ENCODE results near the gene NTHL1. TPM values are rescaled to one million over a fixed set of nuclear protein-coding genes. Genes with fewer than 3 reads are reported as not detected.

NTHL1 gene
- total RNA-seq, 1 experiment from 2014 or later = 52.0 TPM

DNA sequence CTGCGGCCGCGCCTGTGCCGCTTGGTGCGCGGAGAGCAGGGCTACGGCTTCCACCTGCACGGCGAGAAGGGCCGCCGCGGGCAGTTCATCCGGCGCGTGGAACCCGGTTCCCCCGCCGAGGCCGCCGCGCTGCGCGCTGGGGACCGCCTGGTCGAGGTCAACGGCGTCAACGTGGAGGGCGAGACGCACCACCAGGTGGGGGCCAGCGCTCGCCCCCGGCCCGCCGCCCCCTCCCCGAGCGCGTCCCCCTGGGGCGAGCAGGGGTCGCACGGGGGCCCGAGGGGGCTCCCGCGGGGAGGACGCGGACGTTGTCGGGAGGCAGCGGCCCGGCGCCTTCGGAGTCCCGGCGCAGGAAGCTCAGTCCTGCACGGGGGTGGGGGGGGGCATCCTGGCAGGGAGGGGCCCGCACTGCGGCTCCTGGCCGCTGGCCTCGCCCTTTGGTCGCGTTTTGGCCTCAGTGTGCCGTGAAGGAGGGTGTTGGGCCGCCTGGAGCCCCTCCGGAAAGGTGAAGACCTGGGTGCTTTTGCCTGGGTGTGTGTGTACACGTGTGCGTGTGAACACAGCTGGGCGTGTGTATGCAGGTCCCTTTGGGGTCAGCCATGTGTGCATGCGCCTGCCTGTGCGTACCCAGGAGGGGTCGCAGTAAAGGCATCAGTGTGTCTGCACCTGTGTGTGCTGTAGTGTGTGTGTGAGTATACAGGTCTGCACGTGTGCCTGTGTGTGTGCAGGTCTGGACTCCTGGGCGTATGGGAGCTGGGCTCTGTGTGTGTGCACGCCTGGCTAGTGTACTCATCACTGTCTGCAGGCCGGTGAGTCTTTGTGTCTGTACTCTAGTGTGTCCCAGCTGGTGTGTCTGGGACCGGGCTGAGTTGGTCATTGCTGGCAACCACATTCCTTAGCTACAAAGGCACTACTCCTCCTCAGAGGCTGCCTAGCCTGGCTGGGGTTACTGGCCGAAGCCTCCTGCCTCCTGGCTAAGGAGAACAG lies 20.3 kb downstream of the NTHL1 start:
- H3K27ac ChIP-seq (ENCODE audit: insufficient read length, low read depth, low read length) = no peak overlapping the region

More for the DNA sequence above, 20.3 kb downstream of the NTHL1 start:
- Histone ChIP-seq H2BK12ac (ENCODE audit: insufficient read length, low read depth, low read length) (no peak overlapping the region), H4K91ac (ENCODE audit: insufficient read length, low read depth, low read length) (no peak overlapping the region), H2AK5ac (ENCODE audit: insufficient read length, low read length) (no peak overlapping the region), H2AFZ (ENCODE audit: low read length) (no peak overlapping the region), H3K56ac (ENCODE audit: insufficient read length, low read depth, low read length) (no peak overlapping the region), H3K23ac (ENCODE audit: insufficient read length, low read depth, low read length) (no peak overlapping the region), H2BK120ac (ENCODE audit: low read depth, low read length, poor library complexity, severe bottlenecking) (no peak overlapping the region), H2BK5ac (ENCODE audit: insufficient read length, low read length) (no peak overlapping the region), H3K14ac (ENCODE audit: insufficient read depth, low read length) (no peak overlapping the region), H3K4ac (ENCODE audit: low read depth, low read length) (no peak overlapping the region), H3K18ac (ENCODE audit: insufficient read length, low read depth, low read length) (no peak overlapping the region), H2BK20ac (ENCODE audit: low read depth, low read length, poor library complexity, severe bottlenecking) (no peak overlapping the region), H3K9ac (ENCODE audit: extremely low read depth, insufficient read length, low read length) (no peak overlapping the region), H4K8ac (replicated peaks; ENCODE audit: insufficient read length, low read depth, low read length) (no peak overlapping the region), H3K4me2 (ENCODE audit: insufficient read depth, insufficient read length, low read length) (peak overlapping the region; percentile 52), H3K27me3 (ENCODE audit: insufficient read depth, low read length) (peaks cover 7% of the 10 kb centered on the region; the same call in 1 of the 2 replicates), H4K20me1 (ENCODE audit: control insufficient read depth, insufficient read depth, insufficient read length) (no peaks in the 10 kb centered on the region), H3K9me3 (ENCODE audit: control insufficient read depth, low read depth, low read length) (no peaks in the 10 kb centered on the region), H4K5ac (ENCODE audit: insufficient read length, low read depth, low read length) (no peak overlapping the region), H3K79me2 (ENCODE audit: insufficient read depth, low read length) (no peaks in the 10 kb centered on the region), H3K23me2 (ENCODE audit: insufficient read length, low read depth, low read length, poor library complexity, severe bottlenecking) (peaks cover 7% of the 10 kb centered on the region), H3T11ph (ENCODE audit: low read length) (no peak overlapping the region), H3K79me1 (ENCODE audit: insufficient read depth, low read depth, low read length, poor library complexity, severe bottlenecking) (no peaks in the 10 kb centered on the region), H2BK15ac (ENCODE audit: low read depth, low read length) (no peak overlapping the region), H3K4me1 (ENCODE audit: insufficient read depth, low read length) (no peaks in the 10 kb centered on the region; the same call in 1 of the 2 replicates)
- Mint-ChIP-seq H3K36me3 (ENCODE audit: insufficient read depth in 1 of 3, low read depth in 3 of 3) (no peaks in the 10 kb centered on the region), H3K4me3 (peak overlapping the region; percentile 71 to 84), H3K4me1 (peaks cover 14 to 16% of the 10 kb centered on the region in 2 experiments), H3K9me3 (peaks cover 0 to 3% of the 10 kb centered on the region in 2 experiments; a peak in 2 of 5 replicates), H3K27me3 (ENCODE audit: low read depth) (peaks cover 39% of the 10 kb centered on the region), H3K27ac (no peak overlapping the region)
- no peak for DNase-seq
- WGBS (ENCODE audit: extremely low coverage, insufficient read length, low lambda C conversion rate) = no CpG with 5 or more reads among the region's 76 CpGs
- TF ChIP-seq, protein P1, sequence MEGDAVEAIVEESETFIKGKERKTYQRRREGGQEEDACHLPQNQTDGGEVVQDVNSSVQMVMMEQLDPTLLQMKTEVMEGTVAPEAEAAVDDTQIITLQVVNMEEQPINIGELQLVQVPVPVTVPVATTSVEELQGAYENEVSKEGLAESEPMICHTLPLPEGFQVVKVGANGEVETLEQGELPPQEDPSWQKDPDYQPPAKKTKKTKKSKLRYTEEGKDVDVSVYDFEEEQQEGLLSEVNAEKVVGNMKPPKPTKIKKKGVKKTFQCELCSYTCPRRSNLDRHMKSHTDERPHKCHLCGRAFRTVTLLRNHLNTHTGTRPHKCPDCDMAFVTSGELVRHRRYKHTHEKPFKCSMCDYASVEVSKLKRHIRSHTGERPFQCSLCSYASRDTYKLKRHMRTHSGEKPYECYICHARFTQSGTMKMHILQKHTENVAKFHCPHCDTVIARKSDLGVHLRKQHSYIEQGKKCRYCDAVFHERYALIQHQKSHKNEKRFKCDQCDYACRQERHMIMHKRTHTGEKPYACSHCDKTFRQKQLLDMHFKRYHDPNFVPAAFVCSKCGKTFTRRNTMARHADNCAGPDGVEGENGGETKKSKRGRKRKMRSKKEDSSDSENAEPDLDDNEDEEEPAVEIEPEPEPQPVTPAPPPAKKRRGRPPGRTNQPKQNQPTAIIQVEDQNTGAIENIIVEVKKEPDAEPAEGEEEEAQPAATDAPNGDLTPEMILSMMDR (conservative IDR thresholded peaks at IDR 0.05) = no peak
